GM19438 (cell line): ENCODE results near the gene CEP112.

Experiments used
- ATAC-seq: cut with Tn5 transposase; IDR thresholded peaks from one replicate; pipeline ENCODE4 v1.9.1; 2021; ENCODE audit warnings: low read depth; ENCODE audit not compliant: unreplicated experiment

The CEP112 gene

DNA sequence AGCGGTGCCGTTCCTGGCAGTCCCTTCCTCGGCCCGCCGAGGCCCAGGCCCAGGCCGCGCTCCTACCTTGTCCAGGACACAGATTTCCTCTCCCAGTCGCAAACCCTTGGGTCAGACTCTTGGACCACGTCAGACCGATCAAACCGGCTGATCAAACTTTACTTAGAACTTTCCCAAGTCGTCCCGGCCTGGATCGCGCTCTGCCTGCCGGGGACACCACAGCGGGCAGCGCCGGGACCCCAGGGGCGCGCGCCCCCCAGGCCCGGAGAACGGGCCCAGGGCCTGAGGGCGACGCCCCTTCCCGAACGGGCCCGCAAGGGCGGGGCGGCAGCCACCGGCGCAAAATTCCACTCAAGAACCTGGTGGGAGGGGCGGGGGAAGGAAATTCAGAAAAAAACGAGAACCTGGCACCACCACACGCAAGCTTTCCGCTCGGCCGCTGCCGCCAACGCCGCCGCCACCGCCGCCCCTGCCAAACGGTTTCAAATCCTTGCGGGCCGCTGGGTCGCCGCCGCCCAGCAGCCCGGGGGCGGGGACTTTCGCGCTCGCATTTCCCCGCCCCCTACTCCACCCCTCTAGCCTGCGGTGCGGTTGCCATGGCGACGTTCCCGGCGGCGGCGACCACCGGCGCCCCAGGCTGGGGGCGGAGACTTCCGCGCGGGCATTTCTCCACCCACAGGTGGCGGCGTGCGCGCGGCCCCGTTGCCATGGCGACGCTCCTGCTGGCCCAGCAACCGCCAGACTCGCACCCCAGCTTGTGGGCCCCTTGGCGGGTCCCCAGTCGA is at the start of gene CEP112:
CEP112 (minus strand) TSS at position 541 of the 785 bp plus-strand sequence.
- ATAC-seq: peak; percentile 64

DNA sequence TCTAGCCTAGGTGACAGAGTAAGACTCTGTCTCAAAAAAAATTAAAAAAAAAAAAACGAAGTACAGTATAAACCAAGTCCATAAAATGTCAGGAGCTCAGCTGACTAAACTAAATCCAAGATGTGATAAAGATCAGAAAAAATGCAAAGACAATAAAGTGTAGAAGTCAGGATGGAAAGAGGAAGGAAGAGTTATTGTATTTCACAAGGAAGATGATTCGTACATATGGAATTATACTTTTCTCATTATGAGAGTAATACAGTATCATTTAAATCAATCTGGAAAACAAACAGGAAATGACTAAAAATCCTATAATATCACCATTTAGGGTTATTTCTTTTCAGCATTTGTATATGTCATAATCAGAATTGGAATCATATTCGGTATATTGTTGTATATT is 48.7 kb upstream of the CEP112 start:
- no peak for ATAC-seq

DNA sequence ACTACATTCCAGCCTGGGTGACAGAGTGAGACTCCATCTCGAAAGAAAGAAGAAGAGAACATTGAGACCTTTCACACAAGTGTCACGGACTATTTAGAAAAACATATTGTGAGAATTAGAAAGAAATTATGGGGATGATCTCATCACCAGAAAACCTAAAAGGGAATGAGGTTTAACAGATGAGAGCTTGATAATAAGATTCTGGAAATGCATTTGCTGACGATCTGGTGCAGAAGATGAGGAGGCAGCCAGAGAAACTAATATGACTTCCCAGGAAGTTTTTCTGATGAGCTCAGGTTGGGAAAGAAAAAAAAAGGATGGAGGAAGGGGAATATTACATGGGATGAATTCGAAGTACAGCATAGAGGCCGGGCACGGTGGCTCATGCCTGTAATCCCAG is 48.1 kb upstream of the CEP112 start:
- no peak for ATAC-seq

- no peak for ATAC-seq
Observed at GRCh38 chr17:66235377-66235994, 43.6 kb upstream of the CEP112 start.

GRCh38 chr17:66234611-66235010 is 42.7 kb upstream of the CEP112 start:
- ATAC-seq: no peak

DNA sequence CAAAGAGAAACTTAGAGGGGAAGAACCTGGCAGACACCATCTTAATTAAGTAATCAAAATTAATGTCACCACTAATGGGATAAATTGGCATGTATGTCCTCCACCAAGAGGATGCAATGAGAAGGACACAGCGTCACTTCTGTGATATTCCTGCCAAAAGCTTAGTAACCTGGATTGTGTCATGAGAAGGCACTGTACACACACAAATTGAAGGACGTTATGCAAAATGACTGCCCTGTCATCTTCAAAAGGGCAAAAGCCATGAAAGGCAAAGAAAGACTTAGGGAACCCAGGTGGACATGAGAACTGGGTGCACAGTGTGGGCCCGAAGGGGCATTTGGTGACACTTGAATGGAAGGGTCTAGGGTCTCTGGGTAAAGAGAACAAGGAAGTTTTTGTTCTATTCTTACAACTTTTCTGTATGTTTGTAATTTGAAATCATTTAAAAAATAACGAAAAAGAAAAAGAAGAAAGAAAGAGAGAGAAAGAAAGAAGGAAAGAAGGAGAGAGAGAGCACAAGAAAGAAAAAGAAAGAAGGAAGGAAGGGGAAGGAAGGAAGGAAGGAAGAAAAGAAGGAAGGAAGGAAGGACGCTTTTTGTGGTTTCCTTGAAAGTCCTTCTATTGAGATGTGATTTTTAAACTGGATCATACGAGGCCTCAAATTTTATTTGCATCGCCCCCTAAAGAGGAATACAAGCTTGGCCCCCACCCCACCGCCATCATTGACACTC is 41.3 kb upstream of the CEP112 start:
- ATAC-seq: no peak

DNA sequence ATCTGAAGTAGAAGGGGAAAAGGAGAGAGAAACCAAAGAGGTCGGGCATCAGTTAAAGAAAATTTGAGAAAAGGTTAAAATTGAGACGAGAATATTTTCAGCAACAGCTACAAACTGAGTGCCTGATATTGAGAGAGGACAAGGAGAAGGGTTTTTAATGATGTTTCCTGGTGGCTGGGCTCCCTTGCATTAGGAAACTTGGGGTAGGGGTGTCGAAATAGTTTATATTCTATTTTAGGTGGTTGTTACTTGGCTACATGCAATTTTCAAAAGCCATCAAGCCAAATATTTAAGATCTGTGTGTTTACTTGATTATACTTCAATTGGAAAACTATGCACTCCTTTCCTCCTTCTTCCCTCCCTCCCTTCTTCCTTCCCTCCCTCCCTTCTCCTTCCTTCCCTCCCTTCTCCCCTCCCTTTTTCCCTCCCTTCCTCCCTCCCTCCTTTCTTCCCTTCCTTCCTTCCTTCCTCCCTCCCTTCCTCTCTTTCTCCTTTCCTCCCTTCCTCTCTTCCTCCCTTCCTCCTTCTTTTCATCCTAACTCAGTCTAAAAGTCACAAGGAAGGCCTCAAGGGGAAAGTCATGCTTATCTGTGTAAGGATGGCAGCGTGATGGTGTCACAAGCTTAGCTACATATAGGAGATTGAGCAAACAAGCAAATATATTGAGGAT is 39.1 kb upstream of the CEP112 start:
- ATAC-seq: no peak

DNA sequence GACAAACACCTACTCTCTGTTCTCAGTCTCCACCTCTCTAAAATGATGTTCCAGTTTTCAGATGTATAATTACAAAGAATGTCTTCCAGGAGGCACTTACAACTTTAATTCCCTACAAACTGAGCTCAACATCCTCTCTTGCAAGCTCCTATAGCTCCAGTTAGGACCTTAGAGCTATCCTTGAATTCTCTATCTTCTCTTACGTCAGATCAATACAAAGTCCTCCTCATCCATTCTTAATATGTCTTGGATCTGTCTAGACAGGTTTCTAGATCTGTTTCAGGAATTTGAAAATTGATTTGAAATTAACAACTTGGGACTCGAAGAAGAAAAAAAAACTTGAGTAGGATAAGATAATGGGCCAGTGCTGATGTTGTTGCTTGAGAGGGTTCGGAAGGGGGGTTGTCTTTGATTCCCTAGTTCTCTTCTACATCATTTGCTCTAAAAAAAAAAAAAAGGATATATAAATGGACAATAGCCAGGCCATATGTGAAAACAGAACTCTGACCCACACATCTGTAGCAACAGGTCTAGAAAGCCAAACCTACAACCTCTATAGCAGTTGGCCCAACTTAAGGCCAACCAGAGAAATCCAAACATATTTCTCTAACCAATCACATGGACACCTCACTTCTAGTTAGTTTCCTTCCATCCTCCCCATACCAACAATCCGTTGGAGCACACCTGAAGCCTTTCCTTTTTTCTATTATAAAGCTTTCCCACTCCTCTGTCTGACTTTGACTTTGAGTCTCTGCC is 38.0 kb upstream of the CEP112 start:
- ATAC-seq: no peak

- no peak for ATAC-seq
Observed at GRCh38 chr17:66228887-66229782, 37.2 kb upstream of the CEP112 start, which contains the start of gene APOH. Gene APOH, minus strand, starts transcription at chr17:66229415. Its CDS starts 36 bp downstream, at chr17:66229379.

DNA sequence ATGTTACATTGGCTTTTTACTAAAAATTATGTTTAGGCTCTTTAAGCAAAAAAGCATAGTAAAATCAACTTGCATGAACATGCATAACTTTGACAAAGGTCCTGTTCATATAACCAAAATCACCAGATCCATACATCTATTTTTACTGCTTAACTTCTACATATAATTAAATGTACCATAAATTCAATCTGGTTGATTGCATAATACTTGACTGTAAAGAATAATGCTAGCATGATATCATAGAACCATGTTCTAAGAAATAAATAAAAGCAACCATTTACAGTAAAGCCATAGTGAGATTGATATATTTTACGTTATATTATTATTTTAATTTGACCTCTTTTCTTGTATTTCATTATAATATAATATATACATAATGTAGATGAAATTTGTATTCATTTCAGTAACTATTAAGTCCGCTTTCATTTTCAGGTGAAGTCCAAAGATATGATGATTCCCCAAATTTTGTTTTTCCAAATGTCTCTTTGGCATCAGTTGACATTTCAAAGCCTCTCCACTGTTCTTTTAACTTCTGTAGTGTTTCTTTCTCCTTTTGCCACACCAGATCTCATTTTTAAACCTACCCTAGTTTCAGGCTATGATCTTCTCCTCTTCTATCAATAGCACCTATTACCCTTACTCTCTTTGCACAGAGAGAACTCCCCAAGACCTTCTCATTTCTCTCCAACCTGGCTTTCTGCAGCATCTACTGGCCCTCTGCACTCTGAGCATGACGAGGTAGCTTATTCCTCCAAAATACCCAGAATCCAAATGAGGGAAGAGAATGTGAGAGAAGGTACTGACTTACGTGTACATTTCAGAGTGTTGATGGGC is 35.5 kb upstream of the CEP112 start:
- ATAC-seq: no peak

DNA sequence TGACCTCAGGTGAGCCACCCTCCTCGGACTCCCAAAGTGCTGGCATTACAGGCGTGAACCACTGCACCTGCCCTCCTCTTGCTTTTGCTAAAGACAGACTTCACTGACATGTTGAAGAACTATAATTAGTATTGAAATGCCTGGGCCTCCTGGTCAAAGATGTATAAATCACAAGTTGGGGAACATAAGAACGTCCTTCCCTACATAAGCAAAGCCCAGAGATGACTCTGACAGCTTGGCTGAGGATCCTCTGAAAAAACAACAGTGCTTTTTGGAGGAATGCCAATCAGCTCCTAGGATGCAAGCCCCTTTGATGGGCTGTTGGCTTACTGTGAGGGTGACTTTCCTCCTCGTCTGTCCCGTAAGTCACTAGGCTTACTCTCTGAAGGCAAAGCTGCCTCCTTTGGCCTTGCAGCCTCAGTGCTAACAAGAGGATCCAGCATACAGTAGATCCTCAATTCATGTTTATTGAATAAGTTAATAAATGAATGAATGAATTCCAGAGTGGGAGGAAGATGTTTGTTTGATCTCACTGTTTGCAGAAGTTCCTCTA is 30.9 kb upstream of the CEP112 start:
- no peak for ATAC-seq

DNA sequence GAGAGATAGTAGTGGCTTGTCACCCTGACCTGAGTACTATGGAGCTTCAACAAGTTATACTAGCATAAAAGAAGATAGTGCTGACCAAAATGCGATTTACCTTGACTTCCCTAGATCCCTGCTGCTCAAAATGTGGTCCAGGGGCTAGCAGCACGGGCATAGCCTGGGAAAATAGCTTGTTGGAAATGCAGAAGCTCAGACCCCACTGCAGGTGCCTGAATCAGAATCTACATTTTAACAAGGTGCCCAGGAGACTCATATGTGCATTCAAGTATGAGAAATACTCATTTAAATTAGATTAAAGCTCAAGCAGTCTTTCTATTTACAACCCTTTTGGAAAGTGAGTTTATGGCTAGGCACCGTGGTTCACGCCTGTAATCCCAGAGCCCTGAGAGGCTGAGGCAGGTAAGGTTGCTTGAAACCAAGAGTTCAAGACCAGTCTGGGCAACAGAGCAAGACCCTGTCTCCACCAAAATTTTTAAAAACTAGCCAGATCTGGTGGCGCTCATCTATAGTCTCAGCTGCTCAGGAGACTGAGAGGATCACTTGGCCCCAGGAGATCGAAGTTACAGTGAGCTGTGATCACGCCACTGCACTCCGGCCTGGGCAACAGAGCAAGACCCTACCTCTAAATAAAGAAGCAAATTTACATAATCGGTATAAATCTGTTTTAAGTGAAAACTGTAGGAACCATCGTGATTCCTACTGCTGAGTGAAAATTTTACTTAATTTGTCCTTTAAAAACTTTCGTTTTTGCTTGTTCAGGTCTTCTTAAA is 30.0 kb upstream of the CEP112 start:
- no peak for ATAC-seq

- ATAC-seq: no peak
Observed at GRCh38 chr17:66221343-66221742, 29.4 kb upstream of the CEP112 start.

GRCh38 chr17:66220079-66220835 is 28.3 kb upstream of the CEP112 start:
- ATAC-seq: no peak

- no peak for ATAC-seq
Observed at GRCh38 chr17:66215529-66215911, 23.6 kb upstream of the CEP112 start.

DNA sequence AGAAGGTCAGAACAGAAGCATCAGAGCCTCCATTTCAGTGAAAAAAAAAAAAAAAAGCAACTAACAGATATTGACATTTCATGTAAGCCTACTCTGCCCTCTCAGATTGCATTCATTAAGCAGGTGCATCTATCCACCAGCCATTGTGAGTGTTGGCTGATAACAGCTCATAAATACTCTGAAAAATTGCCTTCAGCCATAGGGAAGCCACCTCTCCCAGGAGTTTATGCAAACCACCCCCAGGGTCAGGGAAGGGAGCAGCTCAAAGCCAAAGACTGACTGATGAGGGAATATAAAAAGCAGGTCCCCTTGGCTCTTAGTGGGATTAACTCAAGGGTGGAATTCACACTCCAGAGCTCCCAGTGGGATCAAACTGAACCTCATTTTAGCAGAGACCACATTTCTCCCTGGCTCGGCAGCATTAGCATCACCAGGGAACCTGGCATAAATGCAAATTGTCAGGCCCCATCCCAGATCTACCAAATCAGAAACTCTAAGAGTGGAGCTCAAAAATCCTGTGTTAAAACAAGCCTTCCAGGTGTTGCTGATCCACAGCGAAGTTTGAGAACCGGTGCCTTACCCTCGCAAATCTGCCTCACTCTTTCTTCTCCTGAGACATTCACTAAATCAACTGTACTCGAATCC is 23.1 kb upstream of the CEP112 start:
- ATAC-seq: no peak
